K562 (cell line): ENCODE data around the gene KPNB1. TPM values are rescaled to one million over a fixed set of nuclear protein-coding genes. Genes with fewer than 3 reads are reported as not detected.
A peak's percentile ranks its signal among the peaks of the same experiment; 100 is the strongest.

ENCODE experiments used
- EZH2 ChIP-seq: IDR thresholded peaks from 2 replicates; pipeline ENCODE4 v1.6.1; 2012; ENCODE audit warnings: low read depth, mild to moderate bottlenecking, inconsistent platforms, low read length, borderline replicate concordance
- FOXK1 ChIP-seq: sonication (generic); formaldehyde crosslinking; IDR thresholded peaks from 2 replicates; pipeline ENCODE4 v1.8.0; 2022; ENCODE audit warnings: missing genetic modification reagents, mild to moderate bottlenecking, borderline replicate concordance
- HMG20A ChIP-seq: fragments of 450-650 bp; formaldehyde crosslinking; conservative IDR thresholded peaks from 2 replicates; pipeline ENCODE4 v1.4.0; 2020; ENCODE audit warnings: mild to moderate bottlenecking, mixed read lengths
- KLF6 ChIP-seq: fragments of 250-450 bp; sonication (Bioruptor Pico); IDR thresholded peaks from 2 replicates; pipeline ENCODE4 v1.4.0; 2020; ENCODE audit warnings: mild to moderate bottlenecking, moderate library complexity, borderline replicate concordance
- LARP7 ChIP-seq: fragments of 450-650 bp; IDR thresholded peaks from 2 replicates; pipeline ENCODE4 v1.6.1; 2016
- NCOA4 ChIP-seq: fragments of 450-650 bp; IDR thresholded peaks from 2 replicates; pipeline ENCODE4 v1.6.1; 2018; ENCODE audit warnings: mild to moderate bottlenecking; ENCODE audit not compliant: partially characterized antibody
- RBM25 ChIP-seq: fragments of 200-400 bp; formaldehyde crosslinking; IDR thresholded peaks from 2 replicates; pipeline ENCODE4 v1.6.1; 2018; ENCODE audit warnings: low read length, low read depth, moderate library complexity; ENCODE audit not compliant: severe bottlenecking
- THRA ChIP-seq: fragments of 450-650 bp; IDR thresholded peaks from 2 replicates; pipeline ENCODE4 v1.6.1; 2017; ENCODE audit warnings: mild to moderate bottlenecking, moderate library complexity
- UBTF ChIP-seq, 2 experiments: IDR thresholded peaks; 2 replicates each; pipeline ENCODE4 v1.6.1; 2012; ENCODE audit warnings: improper control_type of control experiment in 2 of 2, low read depth in 2 of 2, low read length in 2 of 2, borderline replicate concordance in 1 of 2
- ZBTB26 ChIP-seq: fragments of 450-650 bp; formaldehyde crosslinking; IDR thresholded peaks from 2 replicates; pipeline ENCODE4 v1.4.0; 2022; ENCODE audit warnings: missing genetic modification characterization
- ZHX1 ChIP-seq: fragments of 150-350 bp; conservative IDR thresholded peaks from 2 replicates; pipeline ENCODE4 v1.6.1; 2014; ENCODE audit warnings: low read length
- ZNF12 ChIP-seq: sonication (generic); formaldehyde crosslinking; IDR thresholded peaks from 2 replicates; pipeline ENCODE4 v1.4.0; 2020; ENCODE audit warnings: mild to moderate bottlenecking, missing genetic modification reagents
- ZNF347 ChIP-seq: fragments of 450-650 bp; formaldehyde crosslinking; IDR thresholded peaks from 2 replicates; pipeline ENCODE4 v1.4.0; 2020; ENCODE audit warnings: low read depth, mild to moderate bottlenecking, moderate library complexity
- ZNF518B ChIP-seq: fragments of 250-450 bp; sonication (Bioruptor Pico); IDR thresholded peaks from 2 replicates; pipeline ENCODE4 v1.5.0; 2021; ENCODE audit warnings: mild to moderate bottlenecking, moderate library complexity
- polyA plus RNA-seq, 8 experiments: library from polyadenylated mRNA; depleted of rRNA in 4 of 8; stranded (reverse) in 5 of 8; unstranded in 3 of 8; fragments of >200 nt; fragmentation: Nextera tagmentation in 2 of 8; fragmentation: Illumina TruSeq in 1 of 8; extraction: Ambion mirVana in 2 of 8; extraction: Trizol in 1 of 8; gene quantifications; 2 replicates each; pipeline versions ENCODE4 v1.2.1 to v1.2.3, GENCODE V29; 2011 to 2014; ENCODE audit warnings: inconsistent platforms in 1 of 8, missing spikeins in 1 of 8
- total RNA-seq, 7 experiments: library from RNA; depleted of rRNA in 6 of 7; stranded (reverse); fragments of >200 nt in 6 of 7; fragmentation: Illumina TruSeq in 2 of 7; extraction: Trizol in 2 of 7; gene quantifications; 2 replicates each; pipeline versions ENCODE4 v1.2.1 to v1.2.3, GENCODE V29; 2011 to 2021; ENCODE audit warnings: low replicate concordance in 1 of 7

KPNB1 gene
- total and polyA plus RNA-seq, 9 of the 15 experiments (the other 6 are each of a cell fraction or from before 2014, with no cell fraction given) = 154 to 622 (median 354) TPM

- peak; percentile 48 for TF ChIP-seq NCOA4
- TF ChIP-seq LARP7 = peak; percentile 80; the same call in 1 of the 2 replicates
- TF ChIP-seq HMG20A (CRISPR knock-in tag) = no peak
- no peak for TF ChIP-seq UBTF (IDR thresholded peaks at IDR 0.05; ENCODE audit: borderline replicate concordance in 1 of 2, low read depth in 2 of 2, low read length in 2 of 2)
- no peak for TF ChIP-seq FOXK1 (CRISPR knock-in tag)
- no peak for TF ChIP-seq ZNF347 (CRISPR knock-in tag)
- TF ChIP-seq ZNF12 = no peak
- no peak for TF ChIP-seq ZNF518B (CRISPR knock-in tag)
- TF ChIP-seq THRA = no peak
- peak; percentile 100 for TF ChIP-seq RBM25
- no peak for TF ChIP-seq KLF6 (CRISPR knock-in tag)
- no peak for TF ChIP-seq ZBTB26 (CRISPR knock-in tag)
- TF ChIP-seq ZHX1 = no peak
- TF ChIP-seq EZH2 = no peak
These were observed 1.1 kb downstream of the KPNB1 start (continued) for GRCh38 chr17:47650525-47651522.
